Measurements from ENCODE around the gene AOAH.

- TF ChIP-seq RCOR1 (IDR thresholded peaks at IDR 0.05; ENCODE audit: insufficient replicate concordance, low read length) (no peak), CTCF (conservative IDR thresholded peaks at IDR 0.05; ENCODE audit: low read depth, low read length) (no peak), RAD21 (IDR thresholded peaks at IDR 0.05; ENCODE audit: low read length) (no peak), POLR2A (IDR thresholded peaks at IDR 0.05; ENCODE audit: low read depth, low read length) (no peak), CHD1 (IDR thresholded peaks at IDR 0.05; ENCODE audit: low read depth, low read length) (no peak), RFX5 (IDR thresholded peaks at IDR 0.05; ENCODE audit: low read depth, low read length) (no peak), MAFK (IDR thresholded peaks at IDR 0.05; ENCODE audit: low read depth, low read length) (no peak), SMC3 (IDR thresholded peaks at IDR 0.05; ENCODE audit: low read depth, low read length) (no peak), FOS (IDR thresholded peaks at IDR 0.05; ENCODE audit: low read depth, low read length) (no peak), CEBPB (IDR thresholded peaks at IDR 0.05; ENCODE audit: low read depth, low read length) (no peak), USF2 (IDR thresholded peaks at IDR 0.05; ENCODE audit: low read depth, low read length) (no peak), NFE2L2 (IDR thresholded peaks at IDR 0.05; ENCODE audit: low read depth, low read length) (no peak), ELK1 (IDR thresholded peaks at IDR 0.05; ENCODE audit: borderline replicate concordance, low read depth, low read length) (no peak)
Measured at GRCh38 chr7:36761835-36762234, 37.5 kb upstream of the AOAH start.

All from IMR-90 (cell line).